ENCODE data around the gene SLC25A22.

DNA sequence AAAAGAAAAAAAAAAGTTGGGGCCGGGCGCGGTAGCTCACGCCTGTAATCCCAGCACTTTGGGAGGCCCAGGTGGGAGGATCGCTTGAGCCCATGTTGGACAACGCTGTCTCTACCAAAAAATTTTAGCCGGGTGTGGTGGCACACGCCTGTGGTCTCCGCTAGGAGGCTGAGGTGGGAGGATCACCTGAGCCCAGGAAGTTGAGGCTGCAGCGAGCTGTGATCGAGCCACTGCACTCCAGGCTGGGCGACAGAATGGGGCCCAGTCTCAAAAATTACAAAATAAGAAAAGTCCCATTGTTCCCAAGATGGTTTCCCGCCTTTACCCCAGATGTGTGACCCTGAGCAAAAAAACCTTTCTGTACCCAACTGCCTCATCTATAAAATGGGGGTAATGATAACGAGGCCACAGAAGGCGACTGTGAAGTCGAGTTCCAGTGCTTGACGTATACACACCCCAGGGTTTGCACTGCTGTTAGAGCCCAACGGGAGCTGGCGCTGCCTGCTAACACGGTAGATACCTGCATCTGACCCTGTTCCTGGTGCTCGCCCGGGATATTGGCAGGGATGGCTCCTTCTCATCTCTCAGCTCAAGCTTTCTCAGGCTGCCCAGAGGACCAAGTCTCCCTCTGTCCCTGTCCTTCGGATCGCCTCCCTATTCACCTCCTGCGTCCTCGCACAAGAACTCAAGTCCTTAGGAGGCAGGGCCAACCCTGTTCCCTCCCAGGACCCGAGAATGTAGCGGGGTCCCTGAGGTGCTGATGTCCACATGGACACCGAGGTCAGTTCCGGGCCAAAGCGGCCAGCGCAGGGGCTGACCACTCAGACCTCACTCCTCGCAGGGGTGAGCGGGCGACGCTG lies 10.6 kb upstream of the SLC25A22 start:
- TF ChIP-seq, protein P1, sequence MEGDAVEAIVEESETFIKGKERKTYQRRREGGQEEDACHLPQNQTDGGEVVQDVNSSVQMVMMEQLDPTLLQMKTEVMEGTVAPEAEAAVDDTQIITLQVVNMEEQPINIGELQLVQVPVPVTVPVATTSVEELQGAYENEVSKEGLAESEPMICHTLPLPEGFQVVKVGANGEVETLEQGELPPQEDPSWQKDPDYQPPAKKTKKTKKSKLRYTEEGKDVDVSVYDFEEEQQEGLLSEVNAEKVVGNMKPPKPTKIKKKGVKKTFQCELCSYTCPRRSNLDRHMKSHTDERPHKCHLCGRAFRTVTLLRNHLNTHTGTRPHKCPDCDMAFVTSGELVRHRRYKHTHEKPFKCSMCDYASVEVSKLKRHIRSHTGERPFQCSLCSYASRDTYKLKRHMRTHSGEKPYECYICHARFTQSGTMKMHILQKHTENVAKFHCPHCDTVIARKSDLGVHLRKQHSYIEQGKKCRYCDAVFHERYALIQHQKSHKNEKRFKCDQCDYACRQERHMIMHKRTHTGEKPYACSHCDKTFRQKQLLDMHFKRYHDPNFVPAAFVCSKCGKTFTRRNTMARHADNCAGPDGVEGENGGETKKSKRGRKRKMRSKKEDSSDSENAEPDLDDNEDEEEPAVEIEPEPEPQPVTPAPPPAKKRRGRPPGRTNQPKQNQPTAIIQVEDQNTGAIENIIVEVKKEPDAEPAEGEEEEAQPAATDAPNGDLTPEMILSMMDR (conservative IDR thresholded peaks at IDR 0.05; ENCODE audit: low read depth, low read length) = no peak
- TF ChIP-seq EZH2 (IDR thresholded peaks at IDR 0.05; ENCODE audit: borderline replicate concordance, low read depth, low read length, poor library complexity, severe bottlenecking) = no peak

Data from A673 (cell line).